Ishikawa (cell line): ENCODE results near the gene ZNF57.

Experiments
- CEBPB ChIP-seq: IDR thresholded peaks from 2 replicates; pipeline ENCODE4 v1.6.1; 2012
- CREB1 ChIP-seq: IDR thresholded peaks from 2 replicates; pipeline ENCODE4 v1.6.1; 2012; ENCODE audit warnings: low read depth
- EGR1 ChIP-seq: IDR thresholded peaks from 2 replicates; pipeline ENCODE4 v1.6.1; 2012
- EP300 ChIP-seq: IDR thresholded peaks from 2 replicates; pipeline ENCODE4 v1.6.1; 2012; ENCODE audit warnings: borderline replicate concordance
- FOXM1 ChIP-seq: IDR thresholded peaks from 2 replicates; pipeline ENCODE4 v1.6.1; 2012; ENCODE audit warnings: low read depth, borderline replicate concordance
- NFIC ChIP-seq: IDR thresholded peaks from 2 replicates; pipeline ENCODE4 v1.6.1; 2012
- RAD21 ChIP-seq: IDR thresholded peaks from 2 replicates; pipeline ENCODE4 v1.6.1; 2012; ENCODE audit warnings: low read depth
- REST ChIP-seq: IDR thresholded peaks from 2 replicates; pipeline ENCODE4 v1.6.1; 2012; ENCODE audit warnings: low read depth, mild to moderate bottlenecking
- TAF1 ChIP-seq: IDR thresholded peaks from 2 replicates; pipeline ENCODE4 v1.6.1; 2012; ENCODE audit warnings: low read depth, mild to moderate bottlenecking
- TCF12 ChIP-seq: IDR thresholded peaks from 2 replicates; pipeline ENCODE4 v1.6.1; 2012; ENCODE audit warnings: low read depth
- TEAD4 ChIP-seq: IDR thresholded peaks from 2 replicates; pipeline ENCODE4 v1.6.1; 2012
- USF1 ChIP-seq: IDR thresholded peaks from 2 replicates; pipeline ENCODE4 v1.6.1; 2012
- YY1 ChIP-seq: IDR thresholded peaks from 2 replicates; pipeline ENCODE4 v1.6.1; 2012; ENCODE audit warnings: low read depth
- ZBTB7A ChIP-seq: IDR thresholded peaks from 2 replicates; pipeline ENCODE4 v1.6.1; 2012; ENCODE audit warnings: low read depth
- TF ChIP-seq, protein P1 (sequence below): IDR thresholded peaks from 2 replicates; pipeline ENCODE4 v1.6.1; 2012

Gene ZNF57

DNA sequence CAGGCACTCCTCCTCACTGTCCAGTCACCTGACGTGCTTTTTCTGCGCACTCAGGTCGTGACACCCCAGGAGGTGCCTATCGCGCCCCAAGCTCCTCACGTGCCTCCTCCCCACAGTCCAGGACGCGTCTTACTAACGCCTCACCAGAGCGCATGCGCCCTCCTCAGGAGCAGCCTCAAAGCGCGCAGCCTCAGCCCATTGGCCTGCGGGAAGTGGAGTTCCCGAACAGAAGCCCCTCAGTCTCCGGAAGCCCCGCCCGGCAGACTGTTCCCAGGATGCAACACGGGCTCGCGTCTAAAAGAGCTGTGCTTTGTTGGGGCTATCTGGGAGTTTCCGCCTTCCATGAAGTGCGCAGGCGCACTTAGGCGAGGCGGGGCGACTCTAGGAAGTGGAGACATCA lies 41.9 kb upstream of the ZNF57 start:
- TF ChIP-seq FOXM1 (no peak), EP300 (no peak), TEAD4 (no peak), USF1 (no peak), ZBTB7A (no peak), REST (no peak), NFIC (no peak), RAD21 (no peak), CEBPB (no peak), CREB1 (no peak), TCF12 (no peak), TAF1 (no peak)
- TF ChIP-seq, protein P1, sequence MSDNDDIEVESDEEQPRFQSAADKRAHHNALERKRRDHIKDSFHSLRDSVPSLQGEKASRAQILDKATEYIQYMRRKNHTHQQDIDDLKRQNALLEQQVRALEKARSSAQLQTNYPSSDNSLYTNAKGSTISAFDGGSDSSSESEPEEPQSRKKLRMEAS: no peak

- TF ChIP-seq CREB1 (no peak), EGR1 (no peak), TEAD4 (no peak), USF1 (no peak), RAD21 (no peak), YY1 (no peak), TCF12 (no peak), CEBPB (no peak), ZBTB7A (no peak), EP300 (no peak), FOXM1 (no peak), TAF1 (no peak), REST (no peak), NFIC (no peak)
- TF ChIP-seq, protein P1: no peak
These were observed 36.9 kb upstream of the ZNF57 start for GRCh38 chr19:2863816-2864215.

- TF ChIP-seq TCF12 (no peak), CREB1 (no peak), FOXM1 (no peak), NFIC (no peak), EP300 (no peak), USF1 (no peak), ZBTB7A (no peak), EGR1 (no peak), CEBPB (no peak)
These were observed 35.2 kb upstream of the ZNF57 start for GRCh38 chr19:2865334-2866100.

DNA sequence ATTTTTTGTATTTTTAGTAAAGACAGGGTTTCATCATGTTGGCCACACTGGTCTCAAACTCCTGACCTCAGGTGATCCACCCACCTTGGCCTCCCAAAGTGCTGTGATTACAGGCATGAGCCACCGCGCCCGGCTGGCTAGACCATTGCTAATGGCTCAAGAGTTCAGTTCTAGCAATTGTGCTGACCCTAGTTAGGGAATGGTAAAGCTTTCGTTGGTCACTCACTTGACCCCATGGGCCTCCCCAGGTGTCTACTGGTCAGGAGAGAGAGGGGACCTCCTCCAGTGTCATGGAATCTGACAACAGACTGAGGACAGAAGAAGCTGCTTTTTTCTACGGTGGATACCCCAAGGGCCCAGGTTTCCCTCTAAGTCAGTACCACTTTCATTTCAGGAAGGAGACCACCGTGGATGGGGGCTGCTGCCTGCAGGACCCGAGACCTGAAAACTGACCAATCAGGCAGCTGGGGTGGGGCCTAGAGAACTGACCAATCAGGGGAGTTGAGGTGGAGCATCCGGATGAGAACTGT lies 34.2 kb upstream of the ZNF57 start:
- TF ChIP-seq NFIC (no peak), USF1 (no peak), EP300 (no peak), TAF1 (no peak), TCF12 (no peak), ZBTB7A (no peak), TEAD4 (no peak), CREB1 (no peak), REST (no peak), EGR1 (no peak), CEBPB (no peak), FOXM1 (no peak), RAD21 (no peak), YY1 (no peak)
- TF ChIP-seq, protein P1: no peak
